HTERT RPE-1 (cell line): Measurements from ENCODE around the gene KRT28.
"Not testable (repeated sequence)": the region's sequence is repeated elsewhere in the genome, so short reads cannot be mapped to it uniquely, and the experiment has no call there.

Experiments used
- in situ Hi-C: fragments of 300-500 bp; cut with MboI; formaldehyde crosslinking; loops from 4 replicates; pipeline ENCODE4 v1.14.3; 2020; ENCODE audit warnings: low sequenced_read_pairs

The KRT28 gene

DNA sequence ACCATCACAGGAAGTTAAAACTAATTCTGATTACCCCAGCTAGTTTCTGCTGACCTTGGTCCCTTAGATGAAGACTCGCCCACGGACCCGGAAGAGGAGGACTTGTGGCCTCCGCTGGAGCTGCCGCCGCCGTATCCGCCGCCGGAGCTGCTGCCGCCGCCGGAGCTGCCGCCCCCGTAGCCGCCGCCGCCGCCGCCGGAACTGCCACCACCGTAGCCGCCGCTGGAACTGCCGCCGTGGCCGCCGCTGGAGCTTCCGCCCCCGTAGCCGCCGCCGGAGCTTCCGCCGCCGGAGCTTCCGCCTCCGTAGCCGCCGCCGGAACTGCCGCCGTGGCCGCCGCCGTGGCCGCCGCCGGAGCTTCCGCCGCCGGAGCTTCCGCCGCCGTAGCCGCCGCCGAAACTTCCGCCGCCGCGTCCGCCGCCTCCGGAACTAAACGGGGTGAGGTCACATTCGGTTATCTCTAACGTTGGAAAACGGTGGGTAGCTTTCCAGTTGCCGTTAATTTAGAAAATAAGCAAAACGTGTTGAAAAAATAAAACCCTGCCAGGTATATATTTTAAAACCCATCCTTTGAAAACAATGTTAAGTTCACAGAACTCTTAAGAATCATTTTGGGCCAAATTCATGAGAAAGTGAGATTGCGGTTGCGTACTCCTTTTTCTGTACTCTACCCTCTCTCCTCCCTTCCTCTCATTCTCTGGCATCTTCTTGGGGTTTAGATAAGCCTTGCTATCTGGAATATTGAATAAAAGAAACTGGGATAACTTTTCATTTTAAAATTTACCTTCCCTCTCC, 19.2 kb upstream of the KRT28 start:
- in situ Hi-C loops = no loop called here

DNA sequence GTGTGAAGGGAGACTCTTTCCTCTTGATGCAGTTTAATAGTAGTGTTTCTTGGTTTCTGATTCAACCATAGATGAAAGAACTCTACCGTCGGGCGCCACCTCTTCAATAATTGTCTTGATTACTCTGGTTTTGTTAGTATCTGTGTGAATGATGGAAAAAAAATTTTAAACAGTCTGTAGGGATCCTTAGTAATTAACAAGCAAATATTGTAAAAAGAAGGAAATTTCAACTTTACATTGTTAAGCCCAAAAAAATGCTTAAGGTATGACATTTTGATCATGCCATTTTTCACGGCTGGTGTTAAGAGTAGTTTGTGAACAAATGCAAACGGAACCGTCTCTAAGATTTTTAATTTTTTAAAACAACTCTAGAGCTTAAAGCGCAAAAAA, 18.6 kb upstream of the KRT28 start:
- in situ Hi-C loops = no loop called here

DNA sequence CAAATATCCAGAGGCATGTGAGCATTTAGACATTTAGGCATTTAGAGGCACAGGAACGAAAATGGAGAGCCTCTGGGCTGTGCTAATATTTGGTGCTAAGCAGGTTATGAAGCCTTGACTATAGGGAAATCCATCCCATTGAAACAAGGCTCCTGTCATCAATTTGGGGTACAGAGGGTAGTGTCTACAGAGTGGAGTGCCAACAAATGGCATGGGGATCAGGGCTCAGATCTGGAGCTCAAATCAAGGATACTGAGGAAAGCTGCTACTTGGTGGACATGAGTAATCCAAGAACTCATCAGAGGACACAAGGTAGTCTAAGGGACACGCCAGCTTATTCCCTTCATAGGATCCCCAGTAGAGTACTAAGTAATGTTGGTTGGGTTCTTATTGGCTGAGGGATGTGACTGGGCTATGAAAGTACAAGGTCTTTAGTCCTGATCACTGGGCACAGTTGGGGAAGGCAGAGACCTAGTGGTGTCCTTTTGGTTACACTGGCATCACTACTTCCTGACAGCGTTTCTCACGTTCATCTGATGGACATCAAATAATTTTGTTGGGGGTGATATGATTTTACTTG, 17.4 kb upstream of the KRT28 start:
- in situ Hi-C loops = no loop called here

DNA sequence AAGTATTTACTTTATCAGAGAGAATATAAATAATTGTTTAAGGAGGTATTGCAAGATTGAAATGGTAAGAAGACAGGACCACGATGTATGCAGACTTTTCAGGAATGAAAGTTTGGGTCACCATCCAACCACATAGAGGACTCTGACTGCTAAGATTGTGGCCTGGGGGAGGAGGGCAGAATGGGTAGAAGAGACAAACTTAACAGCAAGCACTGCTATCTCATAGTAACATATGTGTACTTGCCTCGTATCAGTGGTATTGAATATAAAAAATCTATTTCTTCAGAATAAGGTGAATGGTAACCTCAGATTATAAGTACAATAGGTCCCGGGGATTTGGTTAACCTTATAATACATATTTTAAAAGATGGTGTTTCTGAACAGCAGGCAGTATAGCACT, 16.8 kb upstream of the KRT28 start:
- in situ Hi-C loops = no loop called here

DNA sequence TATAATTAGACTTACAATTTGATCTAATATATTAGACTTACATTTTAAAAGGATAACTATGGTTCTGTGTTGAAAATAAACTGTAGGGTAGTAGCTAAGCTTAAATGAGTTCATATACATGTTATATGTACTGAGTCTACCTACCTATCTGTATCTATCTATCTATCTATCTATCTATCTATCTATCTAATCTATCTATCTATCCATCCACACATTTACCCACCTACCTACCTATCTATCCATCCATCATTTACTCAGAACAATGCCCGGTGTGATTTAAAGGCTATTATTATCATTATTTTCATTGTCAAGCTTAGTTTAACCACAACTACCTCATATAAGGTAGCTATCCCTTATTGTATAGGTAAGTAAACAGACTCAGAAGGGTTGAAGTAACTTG, 15.6 kb upstream of the KRT28 start:
- in situ Hi-C loops = no loop called here

DNA sequence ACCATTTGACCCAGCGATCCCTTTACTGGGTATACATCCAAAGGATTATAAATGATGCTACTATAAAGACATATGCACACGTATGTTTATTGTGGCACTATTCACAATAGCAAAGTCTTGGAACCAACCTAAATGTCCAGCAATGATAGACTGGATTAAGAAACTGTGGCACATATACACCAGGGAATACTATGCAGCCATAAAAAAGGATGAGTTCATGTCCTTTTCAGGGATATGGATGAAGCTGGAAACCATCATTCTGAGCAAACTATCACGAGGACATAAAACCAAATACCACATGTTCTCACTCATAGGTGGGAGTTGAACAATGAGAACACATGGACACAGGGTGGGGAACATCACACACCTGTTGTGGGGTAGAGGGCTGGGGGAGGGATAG, 14.9 kb upstream of the KRT28 start:
- in situ Hi-C loops = not testable (repeated sequence)

DNA sequence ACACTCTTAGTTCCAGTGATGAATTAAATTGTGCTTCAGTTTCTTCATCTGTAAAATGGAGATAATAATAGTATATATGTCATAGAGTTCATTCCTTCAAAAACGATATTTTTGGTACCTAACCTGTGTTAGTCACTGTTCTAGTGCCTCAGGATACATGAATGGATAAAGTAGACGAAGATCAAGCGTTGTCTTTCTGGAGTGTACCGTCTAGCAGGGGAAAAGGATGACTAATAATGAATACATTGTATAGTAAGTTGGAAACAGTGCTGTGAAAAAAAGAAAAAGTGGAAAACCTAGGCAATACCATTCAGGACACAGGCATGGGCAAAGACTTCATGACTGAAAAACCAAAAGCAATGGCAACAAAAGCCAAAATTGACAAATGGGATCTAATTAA, 14.0 kb upstream of the KRT28 start:
- in situ Hi-C loops = no loop called here

DNA sequence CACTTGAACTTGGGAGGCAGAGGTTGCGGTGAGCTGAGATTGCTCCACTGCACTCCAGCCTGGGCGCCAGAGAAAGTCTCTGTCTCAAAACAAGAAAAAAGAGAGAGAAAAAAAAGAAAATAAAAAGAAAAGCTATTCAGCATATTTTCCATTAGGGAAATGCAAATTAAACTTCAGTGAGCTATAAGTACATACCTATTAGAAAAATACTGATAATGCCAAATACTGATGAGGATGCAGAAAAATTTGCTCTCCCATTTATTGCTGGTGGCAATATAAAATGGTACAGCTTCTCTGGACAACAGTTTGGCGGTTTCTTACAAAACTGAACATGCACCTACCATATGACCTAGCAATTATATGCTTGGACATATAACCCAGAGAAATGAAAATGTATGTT, 12.9 kb upstream of the KRT28 start:
- in situ Hi-C loops = no loop called here

DNA sequence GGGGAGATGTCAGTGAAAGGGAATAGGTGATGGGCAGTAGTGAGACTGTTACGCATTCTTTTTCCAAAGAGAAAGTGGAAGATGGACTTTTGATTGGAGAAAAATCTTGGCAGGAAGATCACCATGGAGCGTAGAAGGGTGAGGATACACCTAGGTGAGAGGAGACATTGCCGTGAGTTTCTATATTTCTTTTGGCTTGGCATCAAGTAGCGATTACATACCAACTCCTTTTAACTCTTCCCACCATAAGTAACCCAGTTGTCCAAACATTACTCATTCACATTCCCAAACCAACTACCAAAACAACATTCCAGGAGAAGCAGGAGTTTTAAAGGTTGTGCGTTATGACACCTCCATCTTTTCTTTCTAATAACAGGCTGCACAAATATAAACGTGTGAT, 10.7 kb upstream of the KRT28 start:
- in situ Hi-C loops = no loop called here

DNA sequence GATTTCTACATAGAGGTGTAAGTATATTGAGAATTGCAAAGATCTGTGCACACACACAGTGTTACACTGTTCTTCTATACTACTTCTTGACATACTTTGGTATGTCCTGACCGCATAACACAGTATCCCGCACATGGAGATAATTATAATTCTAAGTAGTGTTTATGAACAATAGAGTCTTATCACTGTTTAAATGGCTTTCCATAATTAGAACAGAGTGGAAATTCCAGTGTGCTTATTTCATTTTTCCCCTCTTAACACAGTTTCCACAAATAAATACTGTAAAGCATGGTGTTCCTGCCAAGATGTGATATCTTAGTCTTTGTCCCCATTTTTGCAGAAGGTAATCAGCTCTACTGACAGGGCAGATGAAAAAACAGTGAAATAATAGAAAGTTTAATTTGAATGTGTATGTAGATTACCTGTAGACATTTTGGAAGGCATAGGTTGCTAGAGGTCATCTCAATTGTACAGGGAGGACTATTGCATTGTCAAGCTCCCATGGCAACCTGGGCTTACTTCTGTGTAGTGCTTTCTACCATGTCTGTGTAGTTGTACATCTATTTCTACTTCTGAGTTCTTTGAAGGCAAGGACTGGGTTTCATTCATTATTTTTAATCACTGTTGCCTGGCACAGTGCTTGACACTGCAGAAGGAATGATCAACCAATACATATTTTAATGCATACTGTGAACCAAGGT, 10.1 kb upstream of the KRT28 start:
- in situ Hi-C loops = no loop called here

DNA sequence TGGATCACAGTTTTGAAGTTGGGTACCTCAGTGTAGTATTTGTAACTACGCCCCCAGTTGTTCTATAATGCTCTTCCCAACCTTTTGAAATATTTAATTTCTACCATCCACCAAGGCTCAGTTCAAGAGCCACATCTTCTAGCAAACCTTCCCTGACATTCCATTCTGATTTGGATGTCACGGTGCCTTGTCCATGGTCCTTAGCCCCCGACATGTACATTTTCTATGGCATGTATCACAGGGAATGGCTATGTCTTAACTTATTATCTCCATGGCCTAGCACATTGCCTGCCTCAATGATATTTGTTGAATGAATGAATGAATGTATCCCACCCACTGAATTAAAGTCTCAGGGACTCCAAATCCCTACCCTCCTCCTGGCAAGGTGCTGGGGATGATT, 6.4 kb upstream of the KRT28 start:
- in situ Hi-C loops = no loop called here

DNA sequence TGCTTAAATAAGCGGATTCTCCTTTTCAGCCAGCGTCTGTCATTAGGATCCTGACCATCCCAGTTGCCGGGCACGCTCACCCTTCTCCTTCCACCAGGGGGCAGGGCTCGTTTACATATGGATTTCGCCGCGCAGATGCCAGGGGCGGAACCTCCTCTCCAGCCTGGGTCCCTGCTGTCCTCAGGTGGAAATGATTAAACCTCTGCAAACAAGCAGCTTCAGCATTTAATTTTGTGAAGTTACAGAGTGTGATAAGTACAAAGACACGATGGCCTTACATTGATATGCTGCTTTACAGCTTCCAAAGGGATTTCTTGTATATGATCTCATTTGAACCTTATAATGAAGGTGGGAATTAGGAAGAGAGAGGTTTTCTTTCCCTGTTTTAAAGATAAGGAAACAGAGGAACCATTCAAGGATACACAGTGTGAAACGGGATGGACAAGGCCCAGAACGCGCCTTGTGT, 3.9 kb upstream of the KRT28 start:
- in situ Hi-C loops = no loop called here

DNA sequence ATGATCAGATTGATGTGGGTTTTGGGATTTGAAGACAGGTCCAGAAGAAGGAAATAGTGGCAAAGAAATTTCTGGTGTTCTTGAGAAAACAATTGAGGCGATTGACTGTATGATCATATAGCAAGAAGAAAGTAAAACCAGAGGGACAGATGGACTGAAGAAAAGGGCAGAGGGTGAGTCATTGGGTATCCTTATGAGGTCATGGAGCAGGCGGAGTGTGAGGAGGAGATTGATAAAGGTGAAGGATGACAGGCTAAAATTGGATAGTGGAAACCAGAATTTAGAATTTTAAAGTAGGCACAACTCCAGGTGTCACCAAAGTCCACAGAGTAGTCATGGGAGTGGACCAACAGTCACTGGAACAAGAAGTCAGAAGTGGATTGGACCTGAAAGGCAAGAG, 1.4 kb upstream of the KRT28 start:
- in situ Hi-C loops = no loop called here

DNA sequence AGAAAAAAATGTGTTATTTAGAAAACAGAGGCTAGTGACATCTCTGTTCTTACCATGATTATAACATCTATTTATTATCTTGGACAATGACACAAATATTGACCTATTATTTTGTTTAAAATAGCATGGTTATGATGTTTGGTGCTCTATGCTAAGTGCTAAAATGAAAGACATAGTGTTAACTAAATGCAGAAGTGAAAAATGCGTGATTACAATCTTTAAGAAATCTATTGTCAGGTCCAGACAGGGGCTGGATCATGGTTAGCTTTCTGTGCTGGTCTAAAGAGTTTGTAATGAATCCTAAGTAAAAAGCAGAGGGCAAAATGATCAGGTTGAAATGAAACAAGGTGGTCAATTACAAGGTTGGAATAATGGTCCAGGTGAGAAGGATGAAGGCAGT, 622 bp upstream of the KRT28 start:
- in situ Hi-C loops = no loop called here

DNA sequence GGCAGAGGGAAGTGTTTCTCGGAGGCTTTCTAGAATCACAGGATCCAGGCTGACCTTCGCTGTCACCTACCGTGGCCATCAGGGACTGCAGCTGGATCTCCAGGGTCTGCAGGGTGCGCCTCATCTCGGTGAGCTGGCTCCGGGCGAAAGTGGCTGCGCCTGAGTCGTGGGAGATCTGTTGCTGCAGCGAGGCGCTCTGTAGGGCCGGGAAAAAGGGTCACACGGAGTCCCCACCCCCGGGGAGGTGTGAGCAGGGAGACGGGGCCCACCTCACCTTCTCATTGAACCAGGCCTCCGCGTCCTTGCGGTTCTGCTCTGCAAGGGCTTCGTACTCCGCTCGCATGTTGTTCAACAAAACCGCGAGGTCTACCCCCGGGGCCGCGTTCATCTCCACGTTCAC, 2.9 kb downstream of the KRT28 start:
- in situ Hi-C loops = no loop called here

DNA sequence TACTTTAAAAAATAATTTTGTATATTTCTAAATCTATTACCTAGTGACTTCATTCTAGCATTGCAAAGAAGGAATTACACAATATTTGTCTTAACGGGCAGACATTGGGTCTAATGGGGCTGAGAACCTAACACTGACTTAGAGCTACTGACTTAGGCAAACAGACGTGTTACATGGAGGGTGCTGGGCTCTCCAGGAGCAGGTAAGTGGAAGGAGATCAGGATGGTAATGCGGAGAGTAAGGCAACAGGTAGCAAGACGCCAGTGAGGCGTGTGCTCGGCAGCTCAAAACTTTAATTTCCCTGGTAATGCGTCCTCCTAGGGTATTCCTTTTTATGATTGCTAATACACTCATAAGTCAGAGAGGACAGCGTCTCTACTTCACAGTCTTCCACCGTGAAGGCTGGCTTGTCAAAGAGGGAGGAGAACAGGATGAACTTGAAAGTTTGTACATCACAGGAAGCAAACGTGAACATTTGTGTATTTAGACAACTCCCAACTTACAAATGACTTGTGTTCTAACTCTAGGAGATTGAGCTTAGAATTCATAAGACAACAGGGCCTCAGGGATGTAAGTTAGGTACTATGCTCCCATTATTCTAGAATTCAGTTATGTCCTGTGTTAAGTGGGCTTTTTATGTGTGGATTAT, 4.6 kb downstream of the KRT28 start:
- in situ Hi-C loops = no loop called here

DNA sequence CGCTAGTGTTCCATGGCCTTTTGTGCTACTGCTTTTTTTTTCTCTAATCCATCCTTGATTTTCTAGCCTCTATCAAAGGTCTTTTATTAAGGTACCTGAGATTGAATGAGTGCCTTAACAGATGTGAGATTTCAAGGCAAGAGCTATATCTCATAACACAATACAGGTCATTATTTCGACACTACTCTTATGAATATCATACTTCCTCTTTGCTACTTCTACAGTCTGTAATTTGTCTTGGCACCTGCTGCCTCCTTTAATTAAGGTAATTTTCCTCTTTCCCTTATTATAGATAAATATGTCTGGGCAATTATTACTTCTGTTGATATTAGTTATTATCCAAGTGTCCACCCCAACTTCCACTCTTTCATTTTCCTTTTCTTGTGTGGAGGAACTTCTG, 5.3 kb downstream of the KRT28 start:
- in situ Hi-C loops = no loop called here

DNA sequence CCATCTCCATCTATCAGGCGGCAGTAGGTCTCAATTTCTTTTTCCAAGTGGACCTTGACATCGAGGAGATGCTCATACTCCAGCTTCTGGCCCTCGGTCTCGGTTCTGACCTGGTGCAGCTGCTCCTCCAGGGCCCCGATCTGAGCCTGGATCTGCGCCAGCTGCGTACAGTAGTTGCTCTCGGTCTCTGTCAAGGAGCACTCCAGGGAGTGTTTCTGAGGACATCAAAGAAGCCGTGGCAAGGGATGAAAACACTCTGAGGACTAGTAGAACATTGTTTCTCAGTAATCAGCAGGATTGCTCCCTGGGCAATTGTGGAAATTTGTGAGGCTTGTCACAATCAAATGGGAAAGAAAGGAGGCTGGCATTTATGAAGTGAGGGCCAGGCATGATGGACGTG, 5.9 kb downstream of the KRT28 start:
- in situ Hi-C loops = no loop called here

DNA sequence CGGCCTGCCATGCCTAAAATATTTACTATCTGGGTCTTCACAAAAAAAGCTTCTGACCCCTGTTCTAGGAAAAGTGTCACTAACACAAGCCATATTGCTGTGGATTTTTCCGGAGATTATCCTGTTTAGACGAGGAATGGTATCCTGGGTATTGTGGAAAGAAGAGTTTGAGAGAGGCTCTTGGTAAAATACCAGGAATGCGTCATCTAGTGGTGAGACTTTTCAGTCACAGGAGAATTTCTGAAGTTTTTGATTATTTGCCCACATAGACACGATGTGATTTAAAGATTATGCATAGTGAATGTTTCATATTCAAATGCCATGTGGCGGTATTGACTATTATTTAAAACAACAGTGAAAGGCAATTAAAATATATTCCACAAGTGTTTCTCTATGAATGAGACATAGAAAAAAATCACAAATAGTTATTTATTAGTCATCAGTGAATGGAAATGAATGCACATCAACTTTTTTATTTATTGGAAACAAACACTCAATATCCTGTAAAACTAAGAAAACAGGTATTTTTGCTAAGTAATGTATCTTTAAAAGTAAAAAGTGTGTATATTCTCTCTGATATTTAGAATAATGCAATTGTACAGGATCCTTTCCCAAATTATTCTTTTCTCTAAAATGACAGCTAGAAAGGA, 7.8 kb downstream of the KRT28 start:
- in situ Hi-C loops = no loop called here

DNA sequence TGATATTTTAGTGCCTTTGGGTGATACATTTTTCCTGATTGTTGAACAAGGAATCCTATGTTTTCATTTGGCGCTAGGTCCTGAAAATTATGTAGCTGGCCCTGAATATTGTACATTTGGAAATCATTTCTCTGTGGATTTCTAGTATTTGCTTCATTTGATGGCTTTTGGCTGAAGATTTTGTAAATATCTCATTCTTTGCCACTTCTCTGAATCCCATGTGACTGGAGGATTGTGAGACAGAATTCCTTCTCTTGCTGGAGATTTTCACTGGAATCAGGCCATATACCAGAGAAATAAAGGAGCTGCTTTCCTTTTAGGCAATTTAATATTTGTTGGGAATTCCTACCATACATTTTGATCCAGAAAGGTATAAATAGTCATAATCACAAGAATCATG, 8.6 kb downstream of the KRT28 start:
- in situ Hi-C loops = no loop called here

DNA sequence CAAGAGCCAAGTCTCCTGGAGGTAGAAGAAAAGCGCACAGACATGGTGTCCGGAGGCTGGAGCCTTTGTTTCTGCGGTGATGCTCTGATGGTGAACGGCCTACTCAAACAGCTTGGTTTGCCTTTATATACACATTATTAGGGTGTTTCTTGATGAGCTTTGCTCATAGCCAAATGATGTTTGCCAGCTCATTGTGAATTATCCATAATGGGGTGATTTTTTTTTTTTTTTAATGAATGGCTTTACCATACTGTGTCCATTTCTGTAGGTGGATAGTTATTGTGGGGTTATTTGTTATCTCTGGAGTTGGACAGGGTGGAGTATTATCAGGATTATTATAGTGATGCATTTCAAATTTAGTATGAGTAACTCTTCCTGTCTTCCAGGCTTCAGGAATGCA, 17.3 kb downstream of the KRT28 start, which contains the start of gene KRT27:
Gene KRT27, minus strand, starts transcription at position 101 of the 400 bp plus-strand sequence. Its CDS starts 57 bp downstream, at position 44.
- in situ Hi-C loops = no loop called here
